MM.1S (cell line): Measurements from ENCODE around the gene SHANK1.

Source experiments
- DNase-seq: peaks from one replicate; pipeline ENCODE4 v3.0.0-alpha.2; 2015
- H2AFZ ChIP-seq: fragments of 300-600 bp; sonication (generic); 2 replicates; pipeline ENCODE4 v1.6.0; 2016; ENCODE audit warnings: antibody characterized with exemption, low read length
- H3F3A ChIP-seq: fragments of 300-600 bp; sonication (generic); 2 replicates; pipeline ENCODE4 v1.6.1; 2016; ENCODE audit warnings: mild to moderate bottlenecking, antibody characterized with exemption, low read length, moderate library complexity, mixed read lengths; ENCODE audit not compliant: insufficient read depth
- H3K27ac ChIP-seq: fragments of 300-600 bp; sonication (generic); 2 replicates; pipeline ENCODE4 v1.5.1; 2016; ENCODE audit warnings: mild to moderate bottlenecking, low read length
- H3K27me3 ChIP-seq: fragments of 300-600 bp; sonication (generic); replicated peaks from 2 replicates; pipeline ENCODE4 v1.6.0; 2016; ENCODE audit warnings: low read length; ENCODE audit not compliant: insufficient read depth
- H3K36me3 ChIP-seq: fragments of 300-600 bp; sonication (generic); replicated peaks from 2 replicates; pipeline ENCODE4 v1.6.1; 2016; ENCODE audit warnings: mild to moderate bottlenecking, low read length, mixed read lengths; ENCODE audit not compliant: insufficient read depth
- H3K4me1 ChIP-seq: fragments of 300-600 bp; sonication (generic); 2 replicates; pipeline ENCODE4 v1.6.1; 2016; ENCODE audit warnings: low read length, mixed read lengths
- H3K4me2 ChIP-seq: fragments of 300-600 bp; sonication (generic); 2 replicates; pipeline ENCODE4 v1.6.0; 2016; ENCODE audit warnings: low read depth, low read length
- H3K4me3 ChIP-seq: fragments of 300-600 bp; sonication (generic); 2 replicates; pipeline ENCODE4 v1.5.1; 2016; ENCODE audit warnings: low read length, mixed read lengths
- H3K79me2 ChIP-seq: fragments of 300-600 bp; sonication (generic); 2 replicates; pipeline ENCODE4 v1.6.1; 2016; ENCODE audit warnings: mixed run types, low read length, mixed read lengths
- H3K9ac ChIP-seq: fragments of 300-600 bp; sonication (generic); 2 replicates; pipeline ENCODE4 v1.6.1; 2016; ENCODE audit warnings: low read length, mixed read lengths
- H3K9me2 ChIP-seq: fragments of 300-600 bp; sonication (generic); replicated peaks from 2 replicates; pipeline ENCODE4 v1.6.1; 2016; ENCODE audit warnings: mild to moderate bottlenecking, low read length, mixed read lengths; ENCODE audit not compliant: insufficient read depth
- H3K9me3 ChIP-seq: fragments of 300-600 bp; sonication (generic); replicated peaks from 2 replicates; pipeline ENCODE4 v1.6.1; 2016; ENCODE audit warnings: mild to moderate bottlenecking, low read length, mixed read lengths; ENCODE audit not compliant: insufficient read depth
- H4K20me1 ChIP-seq: fragments of 300-600 bp; sonication (generic); 2 replicates; pipeline ENCODE4 v1.6.1; 2016; ENCODE audit warnings: mild to moderate bottlenecking, low read length, moderate library complexity, mixed read lengths; ENCODE audit not compliant: insufficient read depth
- CTCF ChIP-seq: fragments of 300-600 bp; sonication (generic); IDR thresholded peaks from 2 replicates; pipeline ENCODE4 v1.5.1; 2016; ENCODE audit warnings: antibody characterized with exemption, low read length, mixed read lengths
- EZH2 ChIP-seq: fragments of 300-600 bp; sonication (generic); optimal IDR thresholded peaks from 2 replicates; pipeline ENCODE3; 2017; ENCODE audit warnings: low read depth, mild to moderate bottlenecking, antibody characterized with exemption, low read length, mixed read lengths
- EZH2phosphoT487 ChIP-seq: fragments of 300-600 bp; sonication (generic); IDR thresholded peaks from 2 replicates; pipeline ENCODE4 v1.6.1; 2018; ENCODE audit warnings: antibody characterized with exemption, low read length

The SHANK1 gene

DNA sequence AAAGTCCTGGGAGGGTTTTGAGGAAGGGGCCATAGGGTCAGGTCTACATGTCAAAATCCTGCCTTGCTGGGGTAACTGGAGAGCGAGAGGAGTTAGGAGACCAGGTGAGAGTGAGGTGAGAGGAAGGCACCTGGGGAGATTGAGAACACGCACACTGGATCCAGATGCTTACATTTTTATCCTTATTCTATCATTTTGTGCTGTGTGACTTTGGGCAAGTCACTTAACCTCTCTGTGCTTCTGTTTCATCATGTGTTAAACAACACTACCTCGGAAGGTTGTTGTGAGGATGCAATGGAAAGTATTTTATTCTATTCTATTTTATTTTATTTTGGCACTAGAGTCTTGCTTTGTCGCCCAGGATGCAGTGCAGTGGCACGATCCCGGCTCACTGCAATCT is 66.9 kb downstream of the SHANK1 start:
- Histone ChIP-seq H3K27ac (no peak overlapping the region), H2AFZ (no peak overlapping the region), H3K27me3 (peaks cover 58% of the 10 kb centered on the region)

GRCh38 chr19:50651174-50651573 is 68.4 kb downstream of the SHANK1 start:
- Histone ChIP-seq H3K9ac (no peak overlapping the region), H3K4me3 (no peak overlapping the region), H3K27me3 (peaks cover 50% of the 10 kb centered on the region), H3K4me2 (no peak overlapping the region), H3K79me2 (no peaks in the 10 kb centered on the region), H2AFZ (no peak overlapping the region), H3K9me3 (no peaks in the 10 kb centered on the region), H3K27ac (no peak overlapping the region), H3K9me2 (no peaks in the 10 kb centered on the region), H4K20me1 (no peaks in the 10 kb centered on the region), H3K36me3 (no peaks in the 10 kb centered on the region), H3K4me1 (no peaks in the 10 kb centered on the region), H3F3A (no peaks in the 10 kb centered on the region)
- TF ChIP-seq EZH2 (no peak), CTCF (no peak), EZH2phosphoT487 (no peak)
- no peak for DNase-seq

More for the DNA sequence above, 66.9 kb downstream of the SHANK1 start:
- H3K79me2 ChIP-seq, result no peaks in the 10 kb centered on the region
- H3F3A ChIP-seq, result no peaks in the 10 kb centered on the region
- no peak overlapping the region for H3K4me2 ChIP-seq
- no peaks in the 10 kb centered on the region for H3K9me2 ChIP-seq
- H4K20me1 ChIP-seq, result no peaks in the 10 kb centered on the region
- TF ChIP-seq EZH2 (no peak), EZH2phosphoT487 (no peak), CTCF (no peak)
- no peak overlapping the region for H3K9ac ChIP-seq
- no peaks in the 10 kb centered on the region for H3K9me3 ChIP-seq
- DNase-seq, result no peak
- no peak overlapping the region for H3K4me3 ChIP-seq
- no peaks in the 10 kb centered on the region for H3K36me3 ChIP-seq
- H3K4me1 ChIP-seq, result no peaks in the 10 kb centered on the region

DNA sequence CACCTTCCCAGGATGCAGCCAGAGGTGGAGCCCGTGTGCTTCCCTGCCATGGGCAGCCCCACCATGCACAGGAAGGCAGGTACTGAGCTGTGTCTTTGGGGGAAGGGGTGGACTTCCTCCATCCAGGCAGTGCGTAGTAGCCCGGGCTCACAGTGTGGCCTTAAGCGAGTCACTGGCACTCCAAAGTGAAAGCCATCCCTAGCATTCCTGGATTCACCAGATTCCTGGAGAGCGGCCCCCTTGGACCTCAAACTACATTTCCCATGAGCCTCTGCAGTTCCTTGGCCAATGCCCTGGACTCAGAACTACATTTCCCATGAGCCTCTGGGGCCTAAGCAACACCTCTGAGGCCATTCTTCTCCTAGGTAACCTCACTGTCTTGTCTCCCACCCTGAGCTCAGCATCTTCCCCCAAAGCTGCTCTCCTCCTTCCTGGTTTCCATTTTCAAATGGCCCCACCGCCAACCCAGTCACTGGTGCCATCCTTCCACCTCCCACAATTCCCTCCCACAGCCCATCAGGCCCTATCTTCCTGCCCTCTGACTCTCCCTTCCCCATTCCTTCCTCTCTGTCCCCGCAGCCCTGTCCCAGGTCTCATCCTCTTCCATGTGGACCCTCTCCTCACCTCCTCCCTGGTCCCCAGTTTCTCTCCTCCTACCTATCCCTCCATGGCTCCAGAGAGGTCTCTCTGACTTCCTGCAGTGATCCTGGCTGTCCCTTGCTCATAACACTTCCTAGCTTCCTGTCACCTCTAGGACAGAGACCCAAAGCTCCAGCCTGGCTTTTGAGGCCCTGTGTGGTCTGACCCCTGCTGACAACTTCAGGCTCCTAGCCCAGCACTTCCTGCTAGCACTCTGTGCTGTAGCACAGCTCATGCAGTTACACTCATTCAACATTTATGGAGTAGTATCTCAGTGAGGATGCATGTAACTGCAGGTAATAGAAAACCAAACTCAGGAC is 69.9 kb downstream of the SHANK1 start, which contains the start of gene C19orf81:
Gene C19orf81, plus strand, starts transcription at position 13 of the 959 bp plus-strand sequence. Its CDS starts 0 bp downstream, at position 13.
- peaks cover 45% of the 10 kb centered on the region for H3K27me3 ChIP-seq
- no peak within 1 kb of the TSS for H3K27ac ChIP-seq
- no peaks in the 10 kb centered on the region for H4K20me1 ChIP-seq
- H3K79me2 ChIP-seq, result no peaks in the 10 kb centered on the region
- no peaks in the 10 kb centered on the region for H3K4me1 ChIP-seq
- H3K4me3 ChIP-seq, result no peak within 1 kb of the TSS
- H2AFZ ChIP-seq, result no peak within 1 kb of the TSS; the same call in 1 of the 2 replicates
- no peak within 1 kb of the TSS for H3K4me2 ChIP-seq
- no peak within 1 kb of the TSS for H3K9ac ChIP-seq
- H3K36me3 ChIP-seq, result no peaks in the 10 kb centered on the region
- no peaks in the 10 kb centered on the region for H3F3A ChIP-seq
- no peak for DNase-seq
- no peaks in the 10 kb centered on the region for H3K9me2 ChIP-seq
- no peaks in the 10 kb centered on the region for H3K9me3 ChIP-seq
- TF ChIP-seq CTCF (no peak), EZH2 (no peak), EZH2phosphoT487 (no peak)
